Trophoblast cell (in vitro differentiated cells and primary cell): ENCODE measurements around the gene WBP1.
A peak's percentile ranks its signal among the peaks of the same experiment; 100 is the strongest.
"Not testable (repeated sequence)": the region's sequence is repeated elsewhere in the genome, so short reads cannot be mapped to it uniquely, and the experiment has no call there.

Experiments
- DNase-seq, 2 donors: peaks; one replicate each; pipeline ENCODE4 v3.0.0-alpha.2; 2016
- H2AFZ ChIP-seq: 2 replicates; pipeline ENCODE4 v1.6.1; 2013; ENCODE audit warnings: low read length, moderate library complexity, mild to moderate bottlenecking; ENCODE audit not compliant: insufficient read depth, poor library complexity
- H2AK5ac ChIP-seq: 2 replicates; pipeline ENCODE4 v1.6.1; 2013; ENCODE audit warnings: mild to moderate bottlenecking, low read length
- H2BK120ac ChIP-seq: 2 replicates; pipeline ENCODE4 v1.6.1; 2013; ENCODE audit warnings: low read length, mild to moderate bottlenecking, moderate library complexity; ENCODE audit not compliant: insufficient read depth, poor library complexity
- H2BK12ac ChIP-seq: 2 replicates; pipeline ENCODE4 v1.6.1; 2013; ENCODE audit warnings: mild to moderate bottlenecking, low read length, moderate library complexity
- H2BK5ac ChIP-seq: 2 replicates; pipeline ENCODE4 v1.6.1; 2013; ENCODE audit warnings: low read length, low read depth, moderate library complexity, mild to moderate bottlenecking; ENCODE audit not compliant: poor library complexity
- H3K14ac ChIP-seq: 2 replicates; pipeline ENCODE4 v1.6.1; 2013; ENCODE audit warnings: mild to moderate bottlenecking, low read length
- H3K18ac ChIP-seq: 2 replicates; pipeline ENCODE4 v1.6.1; 2013; ENCODE audit warnings: mild to moderate bottlenecking, low read length
- H3K23ac ChIP-seq: 2 replicates; pipeline ENCODE4 v1.6.1; 2013; ENCODE audit warnings: low read length
- H3K27ac ChIP-seq: 2 replicates; pipeline ENCODE4 v1.5.1; 2013; ENCODE audit warnings: low read depth, mild to moderate bottlenecking, inconsistent platforms, low read length, moderate library complexity
- H3K27me3 ChIP-seq: 2 replicates; pipeline ENCODE4 v1.6.1; 2013; ENCODE audit warnings: inconsistent platforms, mild to moderate bottlenecking, low read length, moderate library complexity; ENCODE audit not compliant: insufficient read depth
- H3K36me3 ChIP-seq, 2 experiments: 1 replicate in 1 of 2; 2 replicates in 1 of 2; pipeline ENCODE4 v1.6.1; 2013; ENCODE audit warnings: low read length in 2 of 2, mild to moderate bottlenecking in 2 of 2, moderate library complexity in 1 of 2; ENCODE audit not compliant: insufficient read depth in 2 of 2, control insufficient read depth in 1 of 2
- H3K4ac ChIP-seq: 2 replicates; pipeline ENCODE4 v1.6.1; 2013; ENCODE audit warnings: low read depth, mild to moderate bottlenecking, low read length, moderate library complexity
- H3K4me1 ChIP-seq, 2 experiments: 1 replicate in 1 of 2; 2 replicates in 1 of 2; pipeline ENCODE4 v1.6.1; 2013; ENCODE audit warnings: low read length in 2 of 2, mild to moderate bottlenecking in 2 of 2, moderate library complexity in 1 of 2; ENCODE audit not compliant: insufficient read depth in 2 of 2, control insufficient read depth in 1 of 2
- H3K4me2 ChIP-seq: 2 replicates; pipeline ENCODE4 v1.6.1; 2013; ENCODE audit warnings: inconsistent platforms, mild to moderate bottlenecking, low read length, moderate library complexity
- H3K4me3 ChIP-seq: 2 replicates; pipeline ENCODE4 v1.5.1; 2013; ENCODE audit warnings: mild to moderate bottlenecking, low read depth, low read length, inconsistent platforms
- H3K79me1 ChIP-seq: one replicate; pipeline ENCODE4 v1.6.1; 2013; ENCODE audit warnings: low read length
- H3K79me2 ChIP-seq: 2 replicates; pipeline ENCODE4 v1.6.1; 2013; ENCODE audit warnings: low read length, mild to moderate bottlenecking; ENCODE audit not compliant: control insufficient read depth, insufficient read depth, poor library complexity
- H3K9ac ChIP-seq: 2 replicates; pipeline ENCODE4 v1.6.1; 2013; ENCODE audit warnings: mild to moderate bottlenecking, low read length
- H3K9me3 ChIP-seq: 2 replicates; pipeline ENCODE4 v1.6.1; 2013; ENCODE audit warnings: low read depth, mild to moderate bottlenecking, control low read depth, inconsistent platforms, low read length; ENCODE audit not compliant: insufficient read depth
- H4K12ac ChIP-seq: 2 replicates; pipeline ENCODE4 v1.6.1; 2013; ENCODE audit warnings: low read depth, mild to moderate bottlenecking, low read length, moderate library complexity
- H4K8ac ChIP-seq: 2 replicates; pipeline ENCODE4 v1.6.1; 2013; ENCODE audit warnings: low read depth, mild to moderate bottlenecking, low read length, moderate library complexity
- H4K91ac ChIP-seq: one replicate; pipeline ENCODE4 v1.6.1; 2013; ENCODE audit warnings: low read depth, mild to moderate bottlenecking, low read length, moderate library complexity
- WGBS: extraction: QIAGEN DNeasy Blood & Tissue Kit; methylation state at CpG from one replicate; pipeline ENCODE4 v1.1.7; 2013; ENCODE audit warnings: missing lambda C conversion rate; ENCODE audit not compliant: insufficient read length, insufficient coverage; ENCODE audit errors: extremely low coverage; 5-methylcytosine and 5-hydroxymethylcytosine counted together

Gene WBP1

GRCh38 chr2:74441170-74441689, 17.0 kb upstream of the WBP1 start:
- peak overlapping the region; percentile 79 for H3K14ac ChIP-seq
- H4K12ac ChIP-seq, result peak overlapping the region; percentile 85
- peaks cover 11 to 14% of the 10 kb centered on the region in 2 experiments for H3K36me3 ChIP-seq
- H2AK5ac ChIP-seq, result peak overlapping the region; percentile 67
- peak overlapping the region; percentile 64 for H3K18ac ChIP-seq
- no peak for DNase-seq
- peak overlapping the region; percentile 87 for H2AFZ ChIP-seq
- H3K27ac ChIP-seq, result peak overlapping the region; percentile 94
- no peak overlapping the region for H3K23ac ChIP-seq
- peak overlapping the region; percentile 81 for H3K9ac ChIP-seq
- peak overlapping the region; percentile 80 for H4K91ac ChIP-seq
- H2BK12ac ChIP-seq, result no peak overlapping the region
- H3K4me1 ChIP-seq, result peaks cover 14 to 17% of the 10 kb centered on the region in 2 experiments
- H3K9me3 ChIP-seq, result no peaks in the 10 kb centered on the region
- no peaks in the 10 kb centered on the region for H3K27me3 ChIP-seq
- peaks cover 36% of the 10 kb centered on the region for H3K79me2 ChIP-seq
- H3K4me2 ChIP-seq, result peak overlapping the region; percentile 78
- no CpG with 5 or more reads among the region's 33 CpGs for WGBS
- peaks cover 26% of the 10 kb centered on the region for H3K79me1 ChIP-seq
- peak overlapping the region; percentile 86 for H2BK5ac ChIP-seq
- H3K4ac ChIP-seq, result peak overlapping the region; percentile 50
- peak overlapping the region; percentile 45 for H2BK120ac ChIP-seq
- peak overlapping the region; percentile 84 for H3K4me3 ChIP-seq
- H4K8ac ChIP-seq, result peak overlapping the region; percentile 78

- WGBS, result no CpG with 5 or more reads among the region's 75 CpGs
- peak; percentile 83 for DNase-seq
- H2AK5ac ChIP-seq, result peak within 1 kb of the TSS; percentile 67
- peak within 1 kb of the TSS; percentile 94 for H3K27ac ChIP-seq
- H2BK12ac ChIP-seq, result peak within 1 kb of the TSS; percentile 16
- H2BK120ac ChIP-seq, result peak within 1 kb of the TSS; percentile 72
- H4K91ac ChIP-seq, result peak within 1 kb of the TSS; percentile 80
- H3K36me3 ChIP-seq, result peaks cover 5 to 8% of the 10 kb centered on the region in 2 experiments
- H4K8ac ChIP-seq, result peak within 1 kb of the TSS; percentile 86
- H3K79me1 ChIP-seq, result peaks cover 26% of the 10 kb centered on the region
- H3K9ac ChIP-seq, result peak within 1 kb of the TSS; percentile 81
- peak within 1 kb of the TSS; percentile 78 for H3K4me2 ChIP-seq
- peak within 1 kb of the TSS; percentile 51 for H3K4ac ChIP-seq
- peak within 1 kb of the TSS; percentile 86 for H2BK5ac ChIP-seq
- H3K4me1 ChIP-seq, result peaks cover 14 to 17% of the 10 kb centered on the region in 2 experiments
- H3K23ac ChIP-seq, result no peak within 1 kb of the TSS
- H3K9me3 ChIP-seq, result no peaks in the 10 kb centered on the region
- peak within 1 kb of the TSS; percentile 69 for H3K18ac ChIP-seq
- H2AFZ ChIP-seq, result peak within 1 kb of the TSS; percentile 87
- H3K4me3 ChIP-seq, result peak within 1 kb of the TSS; percentile 84
- H4K12ac ChIP-seq, result peak within 1 kb of the TSS; percentile 85
- peaks cover 32% of the 10 kb centered on the region for H3K79me2 ChIP-seq
- no peaks in the 10 kb centered on the region for H3K27me3 ChIP-seq
- H3K14ac ChIP-seq, result peak within 1 kb of the TSS; percentile 79
These were observed 16.4 kb upstream of the WBP1 start, which contains the start of gene RTKN for GRCh38 chr2:74441690-74442482. TSS of gene RTKN (minus strand) at chr2:74441937. CDS start at chr2:74441816, 121 bp downstream.

GRCh38 chr2:74442483-74443297, 15.5 kb upstream of the WBP1 start:
- not testable (repeated sequence) for H3K9me3 ChIP-seq, H4K12ac ChIP-seq
- no CpG with 5 or more reads among the region's 16 CpGs for WGBS

More at GRCh38 chr2:74442483-74443297, 15.5 kb upstream of the WBP1 start:
- H2AK5ac ChIP-seq, H2AFZ ChIP-seq, H2BK12ac ChIP-seq, H2BK120ac ChIP-seq, H2BK5ac ChIP-seq, H3K4ac ChIP-seq, H3K23ac ChIP-seq, H4K91ac ChIP-seq, H3K36me3 ChIP-seq, DNase-seq, H3K14ac ChIP-seq, H3K27me3 ChIP-seq, H3K9ac ChIP-seq: not testable (repeated sequence)
- H3K18ac ChIP-seq, result peak overlapping the region; percentile 69
- H3K27ac ChIP-seq, result peak overlapping the region; percentile 94
- peaks cover 31% of the 10 kb centered on the region for H3K79me2 ChIP-seq
- H3K4me3 ChIP-seq, result peak overlapping the region; percentile 84
- H3K79me1 ChIP-seq, result peaks cover 26% of the 10 kb centered on the region
- peak overlapping the region; percentile 78 for H3K4me2 ChIP-seq
- H4K8ac ChIP-seq, result peak overlapping the region; percentile 86
- peaks cover 14 to 17% of the 10 kb centered on the region in 2 experiments for H3K4me1 ChIP-seq
